Liver (tissue), 9 donors: Measurements from ENCODE around the gene PSIP1. TPM values are rescaled to one million over a fixed set of nuclear protein-coding genes. Genes with fewer than 3 reads are reported as not detected.

ENCODE experiments used
- DNase-seq: peaks from one replicate; pipeline ENCODE4 v3.0.0-alpha.2; 2017; ENCODE audit warnings: low spot score
- H3K27ac ChIP-seq, 2 donors: one replicate each; pipeline ENCODE4 v1.7.0; 2013; ENCODE audit warnings: inconsistent platforms in 2 of 2, low read length in 2 of 2, control low read depth in 1 of 2, low read depth in 1 of 2, mild to moderate bottlenecking in 1 of 2
- H3K27me3 ChIP-seq, 4 donors: one replicate each; pipeline versions ENCODE4 v1.6.1 to v1.7.0; 2013; ENCODE audit warnings: low read length in 3 of 4, inconsistent platforms in 1 of 4, mild to moderate bottlenecking in 1 of 4, moderate library complexity in 1 of 4; ENCODE audit not compliant: control insufficient read depth in 4 of 4, insufficient read depth in 4 of 4
- H3K36me3 ChIP-seq, 4 donors: one replicate each; pipeline versions ENCODE4 v1.6.1 to v1.7.0; 2013; ENCODE audit warnings: low read length in 3 of 4, mild to moderate bottlenecking in 3 of 4, low read depth in 1 of 4, moderate library complexity in 1 of 4; ENCODE audit not compliant: control insufficient read depth in 4 of 4, insufficient read depth in 3 of 4
- H3K4me1 ChIP-seq, 4 donors: one replicate each; pipeline versions ENCODE4 v1.6.1 to v1.7.0; 2013; ENCODE audit warnings: low read length in 3 of 4, mild to moderate bottlenecking in 3 of 4, moderate library complexity in 1 of 4; ENCODE audit not compliant: control insufficient read depth in 4 of 4, insufficient read depth in 4 of 4
- H3K4me3 ChIP-seq, 3 donors: one replicate each; pipeline versions ENCODE4 v1.6.1 to v1.7.0; 2013; ENCODE audit warnings: low read length in 3 of 3, control low read depth in 1 of 3, low read depth in 1 of 3, mild to moderate bottlenecking in 1 of 3
- H3K9ac ChIP-seq, 2 donors: one replicate each; pipeline ENCODE4 v1.7.0; 2013; ENCODE audit warnings: low read length in 2 of 2, mild to moderate bottlenecking in 2 of 2, moderate library complexity in 2 of 2, control low read depth in 1 of 2, low read depth in 1 of 2
- H3K9me3 ChIP-seq, 4 donors: one replicate each; pipeline versions ENCODE4 v1.6.1 to v1.7.0; 2013; ENCODE audit warnings: low read length in 3 of 4; ENCODE audit not compliant: control insufficient read depth in 4 of 4
- EGR1 ChIP-seq, 2 donors: IDR thresholded peaks; 2 replicates each; pipeline ENCODE4 v1.6.1; 2016 to 2018; ENCODE audit warnings: antibody characterized with exemption in 2 of 2, low read depth in 2 of 2
- FOXA1 ChIP-seq: IDR thresholded peaks from 2 replicates; pipeline ENCODE4 v1.6.1; 2016; ENCODE audit warnings: antibody characterized with exemption
- FOXA2 ChIP-seq: IDR thresholded peaks from 2 replicates; pipeline ENCODE4 v1.6.1; 2016; ENCODE audit warnings: antibody characterized with exemption
- GABPA ChIP-seq, 2 donors: IDR thresholded peaks in 1 of 2; conservative IDR thresholded peaks in 1 of 2; 2 replicates each; pipeline ENCODE4 v1.6.1; 2016; ENCODE audit warnings: antibody characterized with exemption in 2 of 2, mild to moderate bottlenecking in 1 of 2, moderate library complexity in 1 of 2
- HNF4A ChIP-seq, 2 donors: conservative IDR thresholded peaks; 2 replicates each; pipeline ENCODE4 v1.6.1; 2016; ENCODE audit warnings: antibody characterized with exemption in 2 of 2, mild to moderate bottlenecking in 2 of 2
- HNF4G ChIP-seq: IDR thresholded peaks from 2 replicates; pipeline ENCODE4 v1.6.1; 2016; ENCODE audit warnings: antibody characterized with exemption
- RAD21 ChIP-seq, 2 donors: IDR thresholded peaks; 2 replicates each; pipeline ENCODE4 v1.6.1; 2016; ENCODE audit warnings: antibody characterized with exemption in 2 of 2, mild to moderate bottlenecking in 2 of 2
- RXRA ChIP-seq, 2 donors: IDR thresholded peaks; 2 replicates each; pipeline ENCODE4 v1.6.1; 2017 to 2018; ENCODE audit warnings: antibody characterized with exemption in 2 of 2, mild to moderate bottlenecking in 1 of 2
- SP1 ChIP-seq: IDR thresholded peaks from 2 replicates; pipeline ENCODE4 v1.6.1; 2018; ENCODE audit warnings: antibody characterized with exemption, mild to moderate bottlenecking
- TAF1 ChIP-seq: conservative IDR thresholded peaks from 2 replicates; pipeline ENCODE4 v1.6.1; 2016; ENCODE audit warnings: antibody characterized with exemption, mild to moderate bottlenecking
- YY1 ChIP-seq: IDR thresholded peaks from 2 replicates; pipeline ENCODE4 v1.6.1; 2016; ENCODE audit warnings: antibody characterized with exemption, mild to moderate bottlenecking
- WGBS: extraction: QIAGEN DNeasy Blood & Tissue Kit; methylation state at CpG from one replicate; pipeline ENCODE4 v1.1.7; 2013; 5-methylcytosine and 5-hydroxymethylcytosine counted together
- polyA plus RNA-seq, 2 donors: library from polyadenylated mRNA; stranded (reverse) in 1 of 2; unstranded in 1 of 2; fragments of 200-250 nt in 1 of 2; fragments of >200 nt in 1 of 2; fragmentation: Nextera tagmentation in 1 of 2; extraction: Ambion mirVana in 1 of 2; gene quantifications; one replicate each; pipeline versions ENCODE4 v1.2.1 to v1.2.3, GENCODE V29; 2013 to 2015
- total RNA-seq, 2 donors: library from RNA; depleted of rRNA; stranded (reverse); fragments of >200 nt; gene quantifications; one replicate each; pipeline ENCODE4 v1.2.3, GENCODE V29; 2014
- TF ChIP-seq, protein P1 (sequence below): IDR thresholded peaks from 2 replicates; pipeline ENCODE4 v1.6.1; 2016; ENCODE audit warnings: antibody characterized with exemption, mild to moderate bottlenecking
- TF ChIP-seq, protein P2 (sequence below): IDR thresholded peaks from 2 replicates; pipeline ENCODE4 v1.6.1; 2016; ENCODE audit warnings: antibody characterized with exemption
- TF ChIP-seq, protein P3 (sequence below): IDR thresholded peaks from 2 replicates; pipeline ENCODE4 v1.6.1; 2016; ENCODE audit warnings: antibody characterized with exemption
- TF ChIP-seq, protein P4 (sequence below): IDR thresholded peaks from 2 replicates; pipeline ENCODE4 v1.6.1; 2016; ENCODE audit warnings: antibody characterized with exemption
- TF ChIP-seq, protein P5 (sequence below): fragments of 150-350 bp; IDR thresholded peaks from 2 replicates; pipeline ENCODE4 v1.5.1; 2017; ENCODE audit warnings: improper control_type of control experiment, low read depth, low read length; ENCODE audit not compliant: missing input control
- donor health status: healthy.
- donor health status: healthy.
- donor health status: healthy.
- donor health status: healthy.
- donor health status: healthy.

The PSIP1 gene
- total and polyA plus RNA-seq, 4 donors: 9.2 to 22.7 (median 13.2) TPM

DNA sequence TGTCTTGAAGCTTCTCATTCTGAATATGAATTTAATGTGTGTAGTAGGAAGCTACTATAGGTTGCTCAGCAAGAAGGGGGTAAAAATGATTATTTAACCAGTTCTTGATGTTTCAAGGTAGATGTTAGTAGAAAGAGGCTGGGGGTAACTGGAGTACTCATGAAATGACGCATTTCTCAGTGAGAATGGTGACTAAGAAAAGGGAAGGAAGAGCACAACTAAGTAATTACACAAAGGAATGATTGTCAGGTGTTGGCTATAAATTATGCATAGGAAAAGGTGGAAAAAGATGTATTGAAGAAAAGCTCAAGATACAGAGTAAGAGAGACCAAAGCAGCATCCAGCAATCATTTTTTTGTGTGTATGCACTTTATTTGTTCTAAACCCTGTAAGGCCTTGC, 1.4 kb upstream of the PSIP1 start:
- no peaks in the 10 kb centered on the region for H3K27me3 ChIP-seq
- no peak overlapping the region for H3K4me3 ChIP-seq
- WGBS: 87% methylated on average over 1 of the region's 1 CpG

More for the DNA sequence above, 1.4 kb upstream of the PSIP1 start:
- no peak for TF ChIP-seq FOXA1
- TF ChIP-seq, protein P1, sequence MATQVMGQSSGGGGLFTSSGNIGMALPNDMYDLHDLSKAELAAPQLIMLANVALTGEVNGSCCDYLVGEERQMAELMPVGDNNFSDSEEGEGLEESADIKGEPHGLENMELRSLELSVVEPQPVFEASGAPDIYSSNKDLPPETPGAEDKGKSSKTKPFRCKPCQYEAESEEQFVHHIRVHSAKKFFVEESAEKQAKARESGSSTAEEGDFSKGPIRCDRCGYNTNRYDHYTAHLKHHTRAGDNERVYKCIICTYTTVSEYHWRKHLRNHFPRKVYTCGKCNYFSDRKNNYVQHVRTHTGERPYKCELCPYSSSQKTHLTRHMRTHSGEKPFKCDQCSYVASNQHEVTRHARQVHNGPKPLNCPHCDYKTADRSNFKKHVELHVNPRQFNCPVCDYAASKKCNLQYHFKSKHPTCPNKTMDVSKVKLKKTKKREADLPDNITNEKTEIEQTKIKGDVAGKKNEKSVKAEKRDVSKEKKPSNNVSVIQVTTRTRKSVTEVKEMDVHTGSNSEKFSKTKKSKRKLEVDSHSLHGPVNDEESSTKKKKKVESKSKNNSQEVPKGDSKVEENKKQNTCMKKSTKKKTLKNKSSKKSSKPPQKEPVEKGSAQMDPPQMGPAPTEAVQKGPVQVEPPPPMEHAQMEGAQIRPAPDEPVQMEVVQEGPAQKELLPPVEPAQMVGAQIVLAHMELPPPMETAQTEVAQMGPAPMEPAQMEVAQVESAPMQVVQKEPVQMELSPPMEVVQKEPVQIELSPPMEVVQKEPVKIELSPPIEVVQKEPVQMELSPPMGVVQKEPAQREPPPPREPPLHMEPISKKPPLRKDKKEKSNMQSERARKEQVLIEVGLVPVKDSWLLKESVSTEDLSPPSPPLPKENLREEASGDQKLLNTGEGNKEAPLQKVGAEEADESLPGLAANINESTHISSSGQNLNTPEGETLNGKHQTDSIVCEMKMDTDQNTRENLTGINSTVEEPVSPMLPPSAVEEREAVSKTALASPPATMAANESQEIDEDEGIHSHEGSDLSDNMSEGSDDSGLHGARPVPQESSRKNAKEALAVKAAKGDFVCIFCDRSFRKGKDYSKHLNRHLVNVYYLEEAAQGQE: no peak
- no peak for TF ChIP-seq RXRA (IDR thresholded peaks at IDR 0.05)
- TF ChIP-seq, protein P2, sequence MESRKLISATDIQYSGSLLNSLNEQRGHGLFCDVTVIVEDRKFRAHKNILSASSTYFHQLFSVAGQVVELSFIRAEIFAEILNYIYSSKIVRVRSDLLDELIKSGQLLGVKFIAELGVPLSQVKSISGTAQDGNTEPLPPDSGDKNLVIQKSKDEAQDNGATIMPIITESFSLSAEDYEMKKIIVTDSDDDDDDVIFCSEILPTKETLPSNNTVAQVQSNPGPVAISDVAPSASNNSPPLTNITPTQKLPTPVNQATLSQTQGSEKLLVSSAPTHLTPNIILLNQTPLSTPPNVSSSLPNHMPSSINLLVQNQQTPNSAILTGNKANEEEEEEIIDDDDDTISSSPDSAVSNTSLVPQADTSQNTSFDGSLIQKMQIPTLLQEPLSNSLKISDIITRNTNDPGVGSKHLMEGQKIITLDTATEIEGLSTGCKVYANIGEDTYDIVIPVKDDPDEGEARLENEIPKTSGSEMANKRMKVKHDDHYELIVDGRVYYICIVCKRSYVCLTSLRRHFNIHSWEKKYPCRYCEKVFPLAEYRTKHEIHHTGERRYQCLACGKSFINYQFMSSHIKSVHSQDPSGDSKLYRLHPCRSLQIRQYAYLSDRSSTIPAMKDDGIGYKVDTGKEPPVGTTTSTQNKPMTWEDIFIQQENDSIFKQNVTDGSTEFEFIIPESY: no peak
- no peak for TF ChIP-seq FOXA2
- no peak for TF ChIP-seq HNF4A (conservative IDR thresholded peaks at IDR 0.05)
- TF ChIP-seq HNF4G: no peak
- TF ChIP-seq, protein P3, sequence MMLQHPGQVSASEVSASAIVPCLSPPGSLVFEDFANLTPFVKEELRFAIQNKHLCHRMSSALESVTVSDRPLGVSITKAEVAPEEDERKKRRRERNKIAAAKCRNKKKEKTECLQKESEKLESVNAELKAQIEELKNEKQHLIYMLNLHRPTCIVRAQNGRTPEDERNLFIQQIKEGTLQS: no peak
- TF ChIP-seq, protein P4, sequence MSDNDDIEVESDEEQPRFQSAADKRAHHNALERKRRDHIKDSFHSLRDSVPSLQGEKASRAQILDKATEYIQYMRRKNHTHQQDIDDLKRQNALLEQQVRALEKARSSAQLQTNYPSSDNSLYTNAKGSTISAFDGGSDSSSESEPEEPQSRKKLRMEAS: no peak
- TF ChIP-seq, protein P5, sequence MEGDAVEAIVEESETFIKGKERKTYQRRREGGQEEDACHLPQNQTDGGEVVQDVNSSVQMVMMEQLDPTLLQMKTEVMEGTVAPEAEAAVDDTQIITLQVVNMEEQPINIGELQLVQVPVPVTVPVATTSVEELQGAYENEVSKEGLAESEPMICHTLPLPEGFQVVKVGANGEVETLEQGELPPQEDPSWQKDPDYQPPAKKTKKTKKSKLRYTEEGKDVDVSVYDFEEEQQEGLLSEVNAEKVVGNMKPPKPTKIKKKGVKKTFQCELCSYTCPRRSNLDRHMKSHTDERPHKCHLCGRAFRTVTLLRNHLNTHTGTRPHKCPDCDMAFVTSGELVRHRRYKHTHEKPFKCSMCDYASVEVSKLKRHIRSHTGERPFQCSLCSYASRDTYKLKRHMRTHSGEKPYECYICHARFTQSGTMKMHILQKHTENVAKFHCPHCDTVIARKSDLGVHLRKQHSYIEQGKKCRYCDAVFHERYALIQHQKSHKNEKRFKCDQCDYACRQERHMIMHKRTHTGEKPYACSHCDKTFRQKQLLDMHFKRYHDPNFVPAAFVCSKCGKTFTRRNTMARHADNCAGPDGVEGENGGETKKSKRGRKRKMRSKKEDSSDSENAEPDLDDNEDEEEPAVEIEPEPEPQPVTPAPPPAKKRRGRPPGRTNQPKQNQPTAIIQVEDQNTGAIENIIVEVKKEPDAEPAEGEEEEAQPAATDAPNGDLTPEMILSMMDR: no peak
- TF ChIP-seq SP1: no peak
- TF ChIP-seq EGR1 (IDR thresholded peaks at IDR 0.05; ENCODE audit: low read depth in 2 of 2): no peak
- TF ChIP-seq TAF1: no peak
- no peak for TF ChIP-seq GABPA (IDR thresholded peaks at IDR 0.05 in 1 of 2, conservative IDR thresholded peaks at IDR 0.05 in 1 of 2)
- no peak for TF ChIP-seq RAD21 (IDR thresholded peaks at IDR 0.05)
- TF ChIP-seq YY1: no peak
- no peak overlapping the region for H3K9ac ChIP-seq
- H3K9me3 ChIP-seq: no peaks in the 10 kb centered on the region
- H3K36me3 ChIP-seq: peaks cover 0 to 3% (median 0%) of the 10 kb centered on the region in 4 donors
- no peak overlapping the region for H3K27ac ChIP-seq
- no peak for DNase-seq
- H3K4me1 ChIP-seq: peaks cover 2 to 11% (median 8%) of the 10 kb centered on the region in 4 donors
